ENCODE results near the gene DLAT. TPM values are rescaled to one million over a fixed set of nuclear protein-coding genes. Genes with fewer than 3 reads are reported as not detected.

Gene DLAT
- total RNA-seq, 1 donor from 2014 or later, result 34.2 TPM

- H2AFZ ChIP-seq (ENCODE audit: low read depth, low read length), result no peak overlapping the region
- H3K27me3 ChIP-seq (ENCODE audit: insufficient read depth, low read length), result no peaks in the 10 kb centered on the region
- DNase-seq (ENCODE audit: low read depth), result peak; percentile 56
- Mint-ChIP-seq H3K4me3 (ENCODE audit: unreplicated experiment) (no peak overlapping the region), H3K27ac (ENCODE audit: unreplicated experiment) (no peak overlapping the region), H3K27me3 (ENCODE audit: low read depth, unreplicated experiment) (no peaks in the 10 kb centered on the region), H3K4me1 (ENCODE audit: low read depth, unreplicated experiment) (peaks cover 20% of the 10 kb centered on the region), H3K36me3 (ENCODE audit: low read depth, unreplicated experiment) (peaks cover 7% of the 10 kb centered on the region), H3K9me3 (ENCODE audit: unreplicated experiment) (peaks cover 11% of the 10 kb centered on the region)
- no peaks in the 10 kb centered on the region for H3K9me3 ChIP-seq (ENCODE audit: insufficient read depth, low read depth, low read length)
- TF ChIP-seq CTCF (IDR thresholded peaks at IDR 0.05; ENCODE audit: insufficient read depth, low read depth, low read length) (no peak), EZH2 (IDR thresholded peaks at IDR 0.05; ENCODE audit: insufficient read depth, low read length) (no peak)
- no peak overlapping the region for H3K4me2 ChIP-seq (ENCODE audit: low read length)
- no peak overlapping the region for H3K27ac ChIP-seq (ENCODE audit: low read depth, low read length)
- H3K9ac ChIP-seq (ENCODE audit: low read length), result no peak overlapping the region
- H4K20me1 ChIP-seq (ENCODE audit: insufficient read depth, low read length), result no peaks in the 10 kb centered on the region
- no peaks in the 10 kb centered on the region for H3K36me3 ChIP-seq (ENCODE audit: insufficient read depth, low read length)
- H3K4me3 ChIP-seq (ENCODE audit: insufficient read depth, low read depth, low read length), result no peak overlapping the region
- H3K79me2 ChIP-seq (ENCODE audit: insufficient read depth, low read length), result no peaks in the 10 kb centered on the region
- FAIRE-seq, result no peak
- peaks cover 17% of the 10 kb centered on the region for H3K4me1 ChIP-seq (ENCODE audit: insufficient read depth, low read length)
Measured at GRCh38 chr11:112012874-112013273, 12.3 kb upstream of the DLAT start.

- H3K4me1 Mint-ChIP-seq (ENCODE audit: low read depth, unreplicated experiment), result peaks cover 20% of the 10 kb centered on the region
- FAIRE-seq (no peak), DNase-seq (ENCODE audit: low read depth) (no peak)
- Histone ChIP-seq H3K4me1 (ENCODE audit: insufficient read depth, low read length) (peaks cover 17% of the 10 kb centered on the region), H3K79me2 (ENCODE audit: insufficient read depth, low read length) (no peaks in the 10 kb centered on the region), H3K4me2 (ENCODE audit: low read length) (no peak overlapping the region), H4K20me1 (ENCODE audit: insufficient read depth, low read length) (no peaks in the 10 kb centered on the region), H3K36me3 (ENCODE audit: insufficient read depth, low read length) (peaks cover 5% of the 10 kb centered on the region), H3K27ac (ENCODE audit: low read depth, low read length) (no peak overlapping the region), H3K27me3 (ENCODE audit: insufficient read depth, low read length) (no peaks in the 10 kb centered on the region), H3K9ac (ENCODE audit: low read length) (no peak overlapping the region), H2AFZ (ENCODE audit: low read depth, low read length) (no peak overlapping the region), H3K4me3 (ENCODE audit: insufficient read depth, low read depth, low read length) (no peak overlapping the region), H3K9me3 (ENCODE audit: insufficient read depth, low read depth, low read length) (no peaks in the 10 kb centered on the region)
- no peak overlapping the region for H3K27ac Mint-ChIP-seq (ENCODE audit: unreplicated experiment)
- TF ChIP-seq CTCF (IDR thresholded peaks at IDR 0.05; ENCODE audit: insufficient read depth, low read depth, low read length), result no peak
- TF ChIP-seq EZH2 (IDR thresholded peaks at IDR 0.05; ENCODE audit: insufficient read depth, low read length), result no peak
- H3K4me3 Mint-ChIP-seq (ENCODE audit: unreplicated experiment), result no peak overlapping the region
- peaks cover 9% of the 10 kb centered on the region for H3K36me3 Mint-ChIP-seq (ENCODE audit: low read depth, unreplicated experiment)
- H3K27me3 Mint-ChIP-seq (ENCODE audit: low read depth, unreplicated experiment), result no peaks in the 10 kb centered on the region
- H3K9me3 Mint-ChIP-seq (ENCODE audit: unreplicated experiment), result peaks cover 5% of the 10 kb centered on the region
Measured at GRCh38 chr11:112013497-112014164, 11.6 kb upstream of the DLAT start.

- Histone ChIP-seq H4K20me1 (ENCODE audit: insufficient read depth, low read length) (no peaks in the 10 kb centered on the region), H3K4me1 (ENCODE audit: insufficient read depth, low read length) (peaks cover 17% of the 10 kb centered on the region), H3K4me3 (ENCODE audit: insufficient read depth, low read depth, low read length) (no peak overlapping the region), H3K9me3 (ENCODE audit: insufficient read depth, low read depth, low read length) (no peaks in the 10 kb centered on the region), H2AFZ (ENCODE audit: low read depth, low read length) (no peak overlapping the region), H3K36me3 (ENCODE audit: insufficient read depth, low read length) (peaks cover 15% of the 10 kb centered on the region), H3K79me2 (ENCODE audit: insufficient read depth, low read length) (no peaks in the 10 kb centered on the region), H3K4me2 (ENCODE audit: low read length) (peak overlapping the region; percentile 10), H3K27ac (ENCODE audit: low read depth, low read length) (peak overlapping the region; percentile 28), H3K9ac (ENCODE audit: low read length) (peak overlapping the region; percentile 4), H3K27me3 (ENCODE audit: insufficient read depth, low read length) (no peaks in the 10 kb centered on the region)
- Mint-ChIP-seq H3K9me3 (ENCODE audit: unreplicated experiment) (no peaks in the 10 kb centered on the region), H3K36me3 (ENCODE audit: low read depth, unreplicated experiment) (peaks cover 10% of the 10 kb centered on the region), H3K27me3 (ENCODE audit: low read depth, unreplicated experiment) (no peaks in the 10 kb centered on the region), H3K4me1 (ENCODE audit: low read depth, unreplicated experiment) (peaks cover 20% of the 10 kb centered on the region), H3K27ac (ENCODE audit: unreplicated experiment) (no peak overlapping the region), H3K4me3 (ENCODE audit: unreplicated experiment) (no peak overlapping the region)
- DNase-seq (ENCODE audit: low read depth) (peak; percentile 41), FAIRE-seq (peak; percentile 78)
- TF ChIP-seq CTCF (IDR thresholded peaks at IDR 0.05; ENCODE audit: insufficient read depth, low read depth, low read length) (no peak), EZH2 (IDR thresholded peaks at IDR 0.05; ENCODE audit: insufficient read depth, low read length) (no peak)
Measured at GRCh38 chr11:112016088-112016764, 9.0 kb upstream of the DLAT start.

Data from astrocyte (in vitro differentiated cells and primary cell).